Measurements from ENCODE around the gene NSMCE4A.

DNA sequence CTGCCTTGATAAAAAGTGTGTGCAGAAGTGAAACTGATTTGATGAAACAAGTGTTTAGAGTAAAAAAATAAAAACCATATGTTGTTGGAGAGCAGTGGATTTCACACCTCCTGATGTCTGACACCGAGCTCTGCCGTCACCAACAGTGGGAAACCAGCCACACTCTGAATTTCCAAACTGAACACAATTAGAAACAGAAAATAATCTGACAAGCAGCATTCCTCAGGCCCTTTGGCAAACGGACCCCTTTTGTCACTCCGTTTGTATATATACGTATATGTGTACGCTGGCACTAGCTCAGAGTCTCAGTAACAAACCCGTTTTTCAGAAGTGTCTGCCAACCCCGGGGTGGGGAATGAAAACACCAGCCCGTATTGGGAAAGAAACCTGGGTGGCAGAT, 46.4 kb upstream of the NSMCE4A start:
- TF ChIP-seq, protein P1, sequence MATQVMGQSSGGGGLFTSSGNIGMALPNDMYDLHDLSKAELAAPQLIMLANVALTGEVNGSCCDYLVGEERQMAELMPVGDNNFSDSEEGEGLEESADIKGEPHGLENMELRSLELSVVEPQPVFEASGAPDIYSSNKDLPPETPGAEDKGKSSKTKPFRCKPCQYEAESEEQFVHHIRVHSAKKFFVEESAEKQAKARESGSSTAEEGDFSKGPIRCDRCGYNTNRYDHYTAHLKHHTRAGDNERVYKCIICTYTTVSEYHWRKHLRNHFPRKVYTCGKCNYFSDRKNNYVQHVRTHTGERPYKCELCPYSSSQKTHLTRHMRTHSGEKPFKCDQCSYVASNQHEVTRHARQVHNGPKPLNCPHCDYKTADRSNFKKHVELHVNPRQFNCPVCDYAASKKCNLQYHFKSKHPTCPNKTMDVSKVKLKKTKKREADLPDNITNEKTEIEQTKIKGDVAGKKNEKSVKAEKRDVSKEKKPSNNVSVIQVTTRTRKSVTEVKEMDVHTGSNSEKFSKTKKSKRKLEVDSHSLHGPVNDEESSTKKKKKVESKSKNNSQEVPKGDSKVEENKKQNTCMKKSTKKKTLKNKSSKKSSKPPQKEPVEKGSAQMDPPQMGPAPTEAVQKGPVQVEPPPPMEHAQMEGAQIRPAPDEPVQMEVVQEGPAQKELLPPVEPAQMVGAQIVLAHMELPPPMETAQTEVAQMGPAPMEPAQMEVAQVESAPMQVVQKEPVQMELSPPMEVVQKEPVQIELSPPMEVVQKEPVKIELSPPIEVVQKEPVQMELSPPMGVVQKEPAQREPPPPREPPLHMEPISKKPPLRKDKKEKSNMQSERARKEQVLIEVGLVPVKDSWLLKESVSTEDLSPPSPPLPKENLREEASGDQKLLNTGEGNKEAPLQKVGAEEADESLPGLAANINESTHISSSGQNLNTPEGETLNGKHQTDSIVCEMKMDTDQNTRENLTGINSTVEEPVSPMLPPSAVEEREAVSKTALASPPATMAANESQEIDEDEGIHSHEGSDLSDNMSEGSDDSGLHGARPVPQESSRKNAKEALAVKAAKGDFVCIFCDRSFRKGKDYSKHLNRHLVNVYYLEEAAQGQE (IDR thresholded peaks at IDR 0.05; ENCODE audit: insufficient read depth in 1 of 2, low read depth in 2 of 2, low read length in 1 of 2): no peak
- TF ChIP-seq POLR2AphosphoS5 (IDR thresholded peaks at IDR 0.05; ENCODE audit: low read depth, low read length) (no peak), SIN3A (IDR thresholded peaks at IDR 0.05; ENCODE audit: borderline replicate concordance, insufficient read depth, low read depth, low read length) (no peak)
- TF ChIP-seq, protein P2, sequence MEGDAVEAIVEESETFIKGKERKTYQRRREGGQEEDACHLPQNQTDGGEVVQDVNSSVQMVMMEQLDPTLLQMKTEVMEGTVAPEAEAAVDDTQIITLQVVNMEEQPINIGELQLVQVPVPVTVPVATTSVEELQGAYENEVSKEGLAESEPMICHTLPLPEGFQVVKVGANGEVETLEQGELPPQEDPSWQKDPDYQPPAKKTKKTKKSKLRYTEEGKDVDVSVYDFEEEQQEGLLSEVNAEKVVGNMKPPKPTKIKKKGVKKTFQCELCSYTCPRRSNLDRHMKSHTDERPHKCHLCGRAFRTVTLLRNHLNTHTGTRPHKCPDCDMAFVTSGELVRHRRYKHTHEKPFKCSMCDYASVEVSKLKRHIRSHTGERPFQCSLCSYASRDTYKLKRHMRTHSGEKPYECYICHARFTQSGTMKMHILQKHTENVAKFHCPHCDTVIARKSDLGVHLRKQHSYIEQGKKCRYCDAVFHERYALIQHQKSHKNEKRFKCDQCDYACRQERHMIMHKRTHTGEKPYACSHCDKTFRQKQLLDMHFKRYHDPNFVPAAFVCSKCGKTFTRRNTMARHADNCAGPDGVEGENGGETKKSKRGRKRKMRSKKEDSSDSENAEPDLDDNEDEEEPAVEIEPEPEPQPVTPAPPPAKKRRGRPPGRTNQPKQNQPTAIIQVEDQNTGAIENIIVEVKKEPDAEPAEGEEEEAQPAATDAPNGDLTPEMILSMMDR (IDR thresholded peaks at IDR 0.05): no peak
